Pons (tissue), 1 donor: ENCODE results near the gene CLSTN3.

Source experiments
- DNase-seq: peaks from one replicate; pipeline ENCODE4 v3.0.0-alpha.2; 2016; ENCODE audit warnings: low spot score

CLSTN3 gene

GRCh38 chr12:7129872-7130691 lies at the start of gene CLSTN3:
CLSTN3 (plus strand) TSS chr12:7130371; CDS start chr12:7130649, 278 bp downstream.
- peak; percentile 48 for DNase-seq

- DNase-seq: no peak
Measured at GRCh38 chr12:7081037-7081436, 49.1 kb upstream of the CLSTN3 start.

DNA sequence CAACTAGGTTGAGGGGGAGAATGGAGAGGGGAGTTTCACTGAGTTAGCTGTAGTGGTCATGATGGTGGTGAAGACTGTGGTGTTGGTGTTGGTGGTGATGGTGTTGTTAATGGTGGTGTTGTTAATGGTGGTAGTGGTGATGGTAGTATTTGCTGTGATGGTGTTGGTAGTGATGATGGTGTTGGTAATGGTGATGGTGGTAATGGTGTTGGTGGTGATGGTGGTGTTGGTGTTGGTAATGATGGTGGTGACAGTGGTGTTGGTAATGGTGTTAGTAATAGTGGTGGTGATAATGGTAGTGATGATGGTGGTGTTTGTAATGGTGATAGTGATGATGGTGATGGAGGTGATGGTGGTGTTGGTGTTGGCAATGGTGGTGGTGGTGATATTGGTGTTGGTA lies 47.0 kb upstream of the CLSTN3 start:
- no peak for DNase-seq

DNA sequence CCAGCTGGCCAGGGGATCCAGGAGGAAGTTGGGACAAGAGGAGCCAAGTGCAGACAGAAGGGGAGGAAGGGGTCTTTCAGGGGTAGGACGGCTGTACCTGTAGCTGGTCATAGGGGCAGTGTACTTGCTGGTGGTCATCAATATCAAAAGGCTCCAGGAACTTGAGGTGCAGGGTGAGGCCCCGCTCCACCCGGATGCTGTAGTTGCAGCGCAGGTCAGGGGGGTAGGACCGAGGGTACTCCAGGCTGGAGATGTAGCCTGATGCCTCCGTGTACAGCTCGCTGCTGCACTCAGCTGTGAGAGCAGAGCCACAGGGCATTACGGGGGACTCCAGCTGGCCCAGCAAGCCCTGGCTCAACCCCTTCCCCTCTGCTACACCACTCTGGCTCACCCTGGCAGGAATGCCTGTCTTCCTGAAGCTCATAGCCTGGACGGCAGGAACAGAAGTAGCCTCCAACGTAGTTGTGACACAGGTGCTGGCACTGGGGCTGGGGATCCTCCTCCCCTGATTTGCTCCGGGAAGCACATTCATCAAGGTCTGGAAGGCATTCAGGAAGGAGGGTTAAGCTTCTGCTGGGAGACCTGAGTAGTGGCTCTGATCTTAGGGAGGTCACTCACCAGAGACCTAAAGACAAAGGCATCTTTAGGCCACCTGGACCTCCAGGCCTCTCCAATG lies 40.8 kb upstream of the CLSTN3 start:
- DNase-seq: no peak

- no peak for DNase-seq
Measured at GRCh38 chr12:7090222-7090998, 39.8 kb upstream of the CLSTN3 start.

DNA sequence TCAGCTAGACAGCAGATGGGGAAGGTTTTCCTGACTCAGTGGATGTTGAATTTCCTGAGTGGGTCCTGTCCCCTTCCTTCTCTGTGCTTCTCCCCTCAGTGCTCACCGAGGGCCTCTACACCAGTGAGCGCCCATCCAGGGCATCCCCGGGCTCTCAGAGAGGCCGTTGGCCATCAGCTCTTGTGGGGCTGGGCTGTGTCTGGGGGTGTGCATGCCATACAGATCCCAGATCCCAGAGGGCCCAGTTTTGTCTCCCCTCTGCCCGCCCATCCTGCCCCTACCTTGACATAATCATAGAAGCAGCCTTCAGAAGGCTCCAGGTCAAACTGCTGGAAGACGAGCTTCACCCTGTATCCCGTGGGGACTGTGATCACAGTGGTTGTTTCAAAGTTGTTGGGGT lies 39.0 kb upstream of the CLSTN3 start:
- DNase-seq: no peak

DNA sequence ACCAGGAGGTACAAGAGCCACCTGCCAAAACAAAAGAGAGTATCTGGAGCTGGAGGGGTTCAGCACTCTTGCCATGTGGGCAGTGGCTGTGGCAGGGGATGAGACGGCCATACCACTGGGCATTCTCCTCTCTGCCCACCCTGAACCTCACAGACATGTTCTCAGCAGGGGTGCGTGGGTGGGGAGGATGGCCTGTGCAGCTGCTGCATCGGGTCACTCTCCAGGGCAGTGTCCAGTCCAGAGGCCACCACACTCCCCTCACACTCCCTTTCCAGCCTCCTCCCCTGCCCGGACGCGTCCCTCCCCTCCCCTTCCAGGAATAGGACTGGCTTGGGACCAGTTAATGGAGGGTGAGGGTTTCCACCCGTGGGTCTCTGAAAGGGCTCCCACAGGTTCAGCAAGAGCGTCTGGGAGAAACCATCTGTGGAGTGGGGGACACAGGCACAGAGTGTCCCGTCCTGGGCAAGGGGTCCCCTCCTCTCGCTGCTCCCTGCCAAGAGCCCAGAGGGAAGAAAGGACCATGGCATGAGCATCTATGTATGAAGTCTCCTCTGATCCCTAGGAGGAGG lies 38.4 kb upstream of the CLSTN3 start:
- DNase-seq: no peak

GRCh38 chr12:7092229-7092985 lies 37.8 kb upstream of the CLSTN3 start, which contains the start of gene C1R:
C1R (minus strand) TSS chr12:7092445; CDS start chr12:7092388, 57 bp downstream.
- DNase-seq: peak; percentile 42

- DNase-seq: no peak
Measured at GRCh38 chr12:7092986-7093460, 37.1 kb upstream of the CLSTN3 start.

DNA sequence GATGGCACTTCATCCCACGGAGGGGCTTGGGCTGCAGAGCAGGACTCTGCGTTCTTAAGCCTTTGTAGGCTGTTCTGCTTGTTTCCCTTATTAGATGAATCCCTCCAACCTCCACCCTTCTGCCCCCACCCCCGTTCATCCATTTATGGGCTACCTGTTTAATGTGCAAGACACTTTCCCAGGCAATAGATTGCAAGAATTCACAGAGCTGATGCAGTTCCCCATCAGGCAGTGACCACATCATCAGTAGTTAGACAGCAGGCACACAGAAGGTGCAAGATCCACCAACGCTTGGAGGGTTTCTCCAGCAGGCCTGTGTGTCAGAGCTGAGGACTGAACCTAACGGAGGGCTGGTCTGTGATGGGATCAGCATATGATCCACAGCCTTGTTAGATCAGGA lies 36.7 kb upstream of the CLSTN3 start:
- no peak for DNase-seq

- DNase-seq: no peak
Measured at GRCh38 chr12:7093892-7094291, 36.3 kb upstream of the CLSTN3 start.

- no peak for DNase-seq
Measured at GRCh38 chr12:7096006-7096932, 33.9 kb upstream of the CLSTN3 start.

GRCh38 chr12:7096979-7097378 lies 33.2 kb upstream of the CLSTN3 start:
- DNase-seq: no peak

GRCh38 chr12:7099290-7099996 lies 30.7 kb upstream of the CLSTN3 start:
- peak; percentile 40 for DNase-seq

GRCh38 chr12:7100239-7100638 lies 29.9 kb upstream of the CLSTN3 start:
- DNase-seq: no peak

GRCh38 chr12:7101047-7101693 lies 29.0 kb upstream of the CLSTN3 start:
- DNase-seq: no peak

DNA sequence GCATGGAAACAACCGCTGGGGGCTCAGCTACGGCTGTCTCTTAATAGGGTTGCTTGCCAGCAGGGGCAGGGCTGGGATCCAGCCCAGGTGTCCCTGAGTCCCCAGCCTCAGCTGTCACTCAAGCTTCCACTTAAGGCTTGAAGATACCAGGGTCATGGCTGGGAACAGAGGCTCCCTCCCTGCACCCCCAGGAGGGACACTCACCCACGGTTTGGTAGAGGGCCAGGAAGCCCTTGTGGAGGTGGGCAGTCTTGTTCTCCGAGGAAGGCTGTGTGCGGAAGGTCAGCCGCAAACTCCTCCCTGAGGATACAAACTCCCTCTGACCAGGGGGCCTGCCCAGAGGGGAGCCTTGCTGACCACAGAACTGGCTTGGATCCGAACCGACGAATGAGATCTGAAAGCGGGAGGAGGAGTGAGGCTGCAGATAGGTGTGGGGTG lies 28.5 kb upstream of the CLSTN3 start:
- no peak for DNase-seq

- no peak for DNase-seq
Measured at GRCh38 chr12:7102582-7102981, 27.6 kb upstream of the CLSTN3 start.
